Hepatocyte (in vitro differentiated cells): ENCODE results near the gene RRAS.

ENCODE experiments used
- CTCF ChIP-seq: fragments of 200-600 bp; sonication (generic); IDR thresholded peaks from 2 replicates; pipeline ENCODE4 v1.5.1; 2016; ENCODE audit warnings: antibody characterized with exemption, mild to moderate bottlenecking; ENCODE audit not compliant: poor library complexity
- EZH2 ChIP-seq: fragments of 200-600 bp; sonication (generic); IDR thresholded peaks from 2 replicates; pipeline ENCODE4 v1.6.1; 2016; ENCODE audit warnings: antibody characterized with exemption, mild to moderate bottlenecking, borderline replicate concordance

GRCh38 chr19:49641688-49642491, 1.9 kb upstream of the RRAS start, which contains the start of gene SCAF1:
- TF ChIP-seq CTCF: no peak
- no peak for TF ChIP-seq EZH2
